GM08714 (cell line): Measurements from ENCODE around the gene ZNF205.
A peak's percentile ranks its signal among the peaks of the same experiment; 100 is the strongest.

ENCODE experiments used
- H3K4me3 ChIP-seq: fragments of 200-500 bp; sonication (Bioruptor generic); 2 replicates; pipeline ENCODE4 v1.5.1; 2014; ENCODE audit warnings: mild to moderate bottlenecking, low read length, inconsistent platforms
- ZNF274 ChIP-seq: IDR thresholded peaks from 2 replicates; pipeline ENCODE4 v1.6.1; 2012; ENCODE audit warnings: mild to moderate bottlenecking, low read depth, low read length

Gene ZNF205

GRCh38 chr16:3150346-3151218 is 38.2 kb downstream of the ZNF205 start:
- no peak for TF ChIP-seq ZNF274
- peak overlapping the region; percentile 59; the same call in 1 of the 2 replicates for H3K4me3 ChIP-seq

DNA sequence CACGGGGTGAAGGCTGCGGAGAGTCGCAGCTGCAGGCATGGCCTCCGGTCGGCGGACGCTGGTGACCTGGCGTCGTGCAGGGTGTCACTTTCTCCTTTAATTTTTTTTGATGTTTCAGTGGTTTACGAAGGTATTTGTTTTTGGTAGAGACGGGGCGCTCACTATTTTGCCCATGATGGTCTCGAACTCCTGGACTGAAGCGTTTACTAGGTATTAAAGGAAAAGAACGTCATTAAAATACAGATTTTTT is 39.6 kb downstream of the ZNF205 start:
- H3K4me3 ChIP-seq = peak overlapping the region; percentile 26; the same call in 1 of the 2 replicates
- TF ChIP-seq ZNF274 = no peak

DNA sequence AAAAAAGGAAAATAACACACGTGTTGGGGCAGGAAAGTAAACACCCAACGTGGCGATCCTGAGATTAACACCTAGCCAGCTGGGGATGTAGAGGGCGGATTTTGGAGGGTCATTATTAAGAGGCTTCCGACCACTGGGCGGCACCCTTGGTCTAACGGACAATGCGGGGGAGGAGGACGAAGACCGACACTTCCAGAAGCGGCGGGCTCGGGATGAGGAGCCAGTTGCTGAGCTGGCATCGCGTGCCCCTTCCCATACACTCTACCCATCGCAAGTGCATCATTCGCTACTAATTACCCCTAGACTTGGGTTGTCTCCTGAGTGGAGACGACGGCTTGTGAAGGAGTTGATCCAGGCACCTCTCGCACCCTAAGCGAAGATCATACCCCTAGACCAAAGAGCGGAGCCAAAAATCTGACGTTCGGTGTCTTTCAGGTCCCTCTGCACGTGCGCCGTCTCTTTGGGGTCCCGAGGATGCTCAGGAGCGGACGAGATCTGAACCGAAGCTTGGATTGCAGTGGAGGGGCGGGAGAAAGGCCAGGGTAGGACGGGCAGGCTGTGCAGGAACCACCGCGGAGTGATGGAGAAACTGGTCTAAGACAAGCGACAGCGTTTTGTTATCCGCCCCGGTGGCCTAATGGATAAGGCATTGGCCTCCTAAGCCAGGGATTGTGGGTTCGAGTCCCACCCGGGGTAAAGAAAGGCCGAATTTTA is 40.0 kb downstream of the ZNF205 start:
- H3K4me3 ChIP-seq = peak overlapping the region; percentile 26; the same call in 1 of the 2 replicates
- no peak for TF ChIP-seq ZNF274

GRCh38 chr16:3152991-3153368 is 40.6 kb downstream of the ZNF205 start:
- TF ChIP-seq ZNF274 = no peak
- no peak overlapping the region for H3K4me3 ChIP-seq

GRCh38 chr16:3155181-3155580 is 42.8 kb downstream of the ZNF205 start:
- no peak overlapping the region for H3K4me3 ChIP-seq
- TF ChIP-seq ZNF274 = no peak

DNA sequence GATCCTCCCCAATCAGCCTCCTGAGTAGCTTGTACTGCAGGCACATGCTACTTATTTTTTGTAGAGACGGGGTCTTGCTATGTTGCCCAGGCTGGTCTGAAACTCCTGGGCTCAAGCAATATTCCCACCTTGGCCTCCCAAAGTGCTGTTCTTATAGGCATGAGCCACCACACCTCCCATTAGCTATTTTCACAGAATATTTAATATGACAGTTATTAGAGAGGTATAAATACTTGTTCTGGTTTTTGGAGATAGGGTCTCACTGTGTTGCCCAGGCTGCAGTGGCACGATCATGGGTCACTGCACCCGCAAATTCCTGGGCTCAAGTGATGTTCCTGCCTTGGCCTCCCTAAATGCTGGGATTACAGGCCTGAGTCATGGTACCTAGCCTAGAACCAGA is 43.6 kb downstream of the ZNF205 start:
- TF ChIP-seq ZNF274 = no peak
- no peak overlapping the region for H3K4me3 ChIP-seq

- H3K4me3 ChIP-seq = peak overlapping the region; percentile 88; the same call in 1 of the 2 replicates
- TF ChIP-seq ZNF274 = no peak
Measured at GRCh38 chr16:3157229-3158025, 45.0 kb downstream of the ZNF205 start.

DNA sequence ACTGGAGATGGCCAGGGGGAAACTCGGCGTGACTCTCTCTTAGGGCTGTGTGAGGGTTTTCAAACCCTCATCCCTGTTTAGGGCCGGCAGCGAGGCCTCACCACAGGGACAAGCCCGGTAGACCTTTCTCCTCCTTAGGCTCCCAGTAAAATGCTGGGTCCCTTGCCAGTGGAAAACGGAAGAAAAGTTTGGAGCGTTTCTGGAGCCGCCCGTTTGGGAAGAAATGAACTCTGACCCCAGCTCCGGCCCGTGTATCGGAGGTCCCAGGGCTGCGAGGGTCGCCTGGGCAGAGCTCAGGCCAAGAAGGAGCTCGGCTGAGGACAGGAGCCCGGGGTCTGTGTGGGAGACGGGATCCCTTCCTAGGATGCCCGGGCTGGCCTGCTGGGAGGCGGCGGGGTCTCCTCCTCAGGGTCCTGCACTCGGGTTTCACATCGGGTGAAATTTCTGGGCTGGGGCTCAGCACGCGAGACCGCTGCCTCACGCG is 45.7 kb downstream of the ZNF205 start:
- peak overlapping the region; percentile 88; the same call in 1 of the 2 replicates for H3K4me3 ChIP-seq
- no peak for TF ChIP-seq ZNF274

DNA sequence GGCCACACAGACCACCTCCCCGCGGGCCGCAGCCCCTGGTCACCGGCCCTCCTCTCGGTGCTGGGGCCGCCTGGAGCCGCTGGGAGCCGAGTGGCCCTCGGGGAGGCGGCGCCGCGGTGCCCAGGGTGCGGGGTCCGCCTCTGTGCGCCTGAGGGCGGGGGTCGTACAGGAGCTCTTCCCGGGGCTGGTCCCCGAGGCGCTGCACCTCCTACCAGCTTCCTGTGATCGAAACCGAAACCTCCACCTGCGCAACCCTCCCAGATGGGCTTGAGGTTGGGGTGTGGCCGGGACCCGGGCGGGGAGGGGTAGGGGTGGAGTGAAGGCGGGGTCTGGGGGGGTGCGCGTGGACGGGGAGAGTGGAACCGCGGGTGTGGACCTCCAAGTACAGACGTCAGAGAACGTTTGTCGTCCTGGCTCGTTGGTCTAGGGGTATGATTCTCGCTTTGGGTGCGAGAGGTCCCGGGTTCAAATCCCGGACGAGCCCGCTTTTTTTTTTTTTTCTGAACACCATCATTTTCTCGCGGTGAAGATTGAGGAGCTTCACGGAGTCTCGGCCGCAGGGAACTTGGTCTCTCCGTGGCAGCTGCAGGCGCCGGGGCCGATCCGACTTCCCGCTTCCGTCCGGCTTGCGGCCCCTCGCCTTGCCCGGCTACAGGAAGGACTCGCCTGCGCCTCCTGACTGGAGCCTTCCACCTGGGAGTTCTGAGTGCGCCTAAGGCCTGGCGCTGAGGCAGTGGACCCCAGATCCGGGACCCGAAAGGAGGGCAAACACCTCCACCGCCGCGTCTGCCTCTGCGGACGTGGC is 46.3 kb downstream of the ZNF205 start:
- no peak for TF ChIP-seq ZNF274

DNA sequence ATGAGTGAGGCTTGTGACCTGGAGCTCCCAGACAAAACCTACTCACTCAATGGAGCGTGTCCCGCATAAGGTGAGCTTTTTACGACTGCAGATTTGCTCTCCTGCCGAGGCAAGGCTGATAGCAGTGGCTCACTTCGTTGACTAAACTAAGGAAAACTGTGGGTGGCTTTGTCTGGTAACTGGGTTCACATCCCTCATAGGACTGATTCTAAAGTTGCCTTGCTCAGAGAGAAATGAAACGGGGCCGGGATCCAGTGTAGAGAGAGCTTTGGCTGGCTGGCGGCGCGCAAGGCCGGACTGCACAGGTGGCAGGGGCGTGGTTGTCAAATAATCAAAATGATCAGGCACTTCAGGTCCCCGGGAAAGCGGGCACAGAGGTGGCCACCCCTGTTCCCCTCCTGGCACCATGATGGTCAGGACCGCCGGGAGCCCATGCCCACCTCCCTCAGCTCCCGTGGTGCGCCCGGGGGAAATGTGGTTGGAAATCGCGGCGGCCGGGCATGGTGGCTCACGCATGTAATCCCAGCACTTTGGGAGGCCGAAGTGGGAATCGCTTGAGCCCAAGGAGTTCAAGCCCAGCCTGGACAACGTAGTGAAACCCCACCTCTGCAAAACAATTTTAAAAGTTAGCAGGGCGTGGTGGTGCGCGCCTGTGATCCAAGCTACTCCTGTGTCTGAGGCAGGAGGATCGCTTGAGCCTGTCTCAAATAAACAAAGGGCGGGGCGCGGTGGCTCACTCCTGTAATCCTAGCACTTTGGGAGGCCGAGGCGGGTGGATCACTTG is 49.0 kb downstream of the ZNF205 start:
- no peak overlapping the region for H3K4me3 ChIP-seq
- TF ChIP-seq ZNF274 = no peak

More for the DNA sequence above, 46.3 kb downstream of the ZNF205 start:
- H3K4me3 ChIP-seq = peak overlapping the region; percentile 88

GRCh38 chr16:3164121-3164991 is 52.0 kb downstream of the ZNF205 start:
- TF ChIP-seq ZNF274 = no peak
- H3K4me3 ChIP-seq = no peak overlapping the region
